Measurements from ENCODE around the gene ZNF248. TPM values are rescaled to one million over a fixed set of nuclear protein-coding genes. Genes with fewer than 3 reads are reported as not detected.

ZNF248 gene
- total RNA-seq, 3 donors from 2014 or later (not counting 1 experiment from before 2014, with no cell fraction given) = 2.8 to 6.3 (median 5.1) TPM

DNA sequence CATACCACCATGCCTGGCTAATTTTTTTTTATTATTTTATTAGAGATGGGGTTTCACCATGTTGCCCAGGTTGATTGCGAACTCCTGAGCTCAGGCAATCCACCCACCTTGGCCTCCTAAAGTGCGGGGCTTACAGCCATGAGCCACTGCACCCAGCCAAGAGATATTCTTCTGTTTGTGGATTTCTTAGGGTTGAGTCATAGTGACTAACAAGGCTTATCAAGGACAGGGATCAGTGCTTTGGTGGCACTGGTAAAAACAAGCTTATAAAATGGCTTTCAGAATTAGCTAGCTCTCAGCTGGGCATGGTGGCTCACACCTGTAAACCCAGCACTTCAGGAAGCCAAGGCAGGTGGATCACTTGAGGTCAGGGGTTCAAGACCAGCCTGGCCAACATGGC is 122.4 kb downstream of the ZNF248 start:
- TF ChIP-seq CTCF (IDR thresholded peaks at IDR 0.05) = no peak
- DNase-seq (no peak), ATAC-seq (no peak)
- H3K4me1 ChIP-seq (ENCODE audit: control insufficient read depth, insufficient read depth, low read length) = no peaks in the 10 kb centered on the region
- intact Hi-C loops (cut with micrococcal nuclease) = no loop called here
- no peaks in the 10 kb centered on the region for H3K27me3 Mint-ChIP-seq (ENCODE audit: low read depth in 2 of 2)
- no peak overlapping the region for H3K4me3 ChIP-seq (ENCODE audit: low read length)
- H3K27me3 ChIP-seq (ENCODE audit: control insufficient read depth, insufficient read depth, low read length) = no peaks in the 10 kb centered on the region
- H3K9me3 Mint-ChIP-seq = peaks cover 7 to 9% of the 10 kb centered on the region in 2 donors
- H3K4me3 Mint-ChIP-seq = no peak overlapping the region
- 100% methylated on average over 1 of the region's 2 CpGs for WGBS (ENCODE audit: insufficient coverage)
- H3K4me1 Mint-ChIP-seq = no peaks in the 10 kb centered on the region
- H3K27ac Mint-ChIP-seq = no peak overlapping the region
- no peak overlapping the region for H3K27ac ChIP-seq (ENCODE audit: low read length)
- no peaks in the 10 kb centered on the region for H3K36me3 ChIP-seq (ENCODE audit: control insufficient read depth, insufficient read depth, low read length)
- peaks cover 12% of the 10 kb centered on the region for H3K9me3 ChIP-seq (ENCODE audit: control insufficient read depth, insufficient read depth, low read length)
- peaks cover 1% of the 10 kb centered on the region for H3K36me3 Mint-ChIP-seq

Other genes with a start within 250 kb of the ZNF248 start
- 10 to 100 TPM in 1 of 3 donors, 1 to 10 TPM in 2; 7.8 to 11.1 (median 8.8) TPM for gene ZNF25, start 119.0 kb upstream of the ZNF248 start, total RNA-seq
- gene ZNF33A, start 153.1 kb upstream of the ZNF248 start, total RNA-seq = 10 to 100 TPM; 31.2 to 44.7 (median 34.1) TPM
- 10 to 100 TPM; 11.3 to 22.2 (median 19.5) TPM for gene ZNF37A, start 236.7 kb upstream of the ZNF248 start, total RNA-seq